Measurements from ENCODE around the gene METTL16.

The METTL16 gene

DNA sequence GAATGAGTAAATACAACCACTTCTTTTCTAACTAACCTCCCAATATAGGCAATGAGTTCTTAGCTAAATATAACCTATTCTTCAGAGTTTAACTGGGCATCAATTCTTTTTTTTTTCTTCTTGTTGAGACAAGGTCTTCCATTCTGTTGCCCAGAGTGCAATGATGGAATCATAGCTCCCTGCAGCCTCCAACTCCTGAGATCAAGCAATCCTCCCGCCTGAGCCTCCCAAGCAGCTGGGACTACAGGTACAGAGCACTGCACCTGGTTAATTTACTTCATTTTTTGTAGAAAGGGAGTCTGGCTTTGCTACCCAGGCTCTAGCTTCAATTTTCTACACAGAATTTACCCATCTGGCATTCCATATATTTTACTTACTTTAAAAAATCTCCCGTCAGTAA is 1.1 kb downstream of the METTL16 start:
- no peak for TF ChIP-seq TEAD4 (IDR thresholded peaks at IDR 0.05)

DNA sequence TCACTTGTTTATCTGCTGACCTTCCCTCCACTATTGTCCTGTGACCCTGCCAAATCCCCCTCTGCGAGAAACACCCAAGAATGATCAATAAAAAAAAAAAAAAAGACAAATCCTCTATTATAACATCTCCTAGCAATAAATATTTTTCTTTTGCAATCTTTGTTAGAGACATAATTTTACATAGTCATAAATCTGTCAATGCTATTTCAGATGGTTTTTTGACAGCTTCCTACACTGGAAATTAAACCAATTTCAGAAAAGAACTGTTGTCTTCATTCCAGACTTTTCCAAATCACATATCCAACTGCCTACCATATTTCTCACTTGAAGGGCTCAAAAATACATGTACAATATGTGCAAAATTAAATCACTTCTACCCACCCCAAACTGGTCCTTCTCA is 3.7 kb downstream of the METTL16 start:
- no peak for TF ChIP-seq EGR1 (IDR thresholded peaks at IDR 0.05)
- TF ChIP-seq, protein P1, sequence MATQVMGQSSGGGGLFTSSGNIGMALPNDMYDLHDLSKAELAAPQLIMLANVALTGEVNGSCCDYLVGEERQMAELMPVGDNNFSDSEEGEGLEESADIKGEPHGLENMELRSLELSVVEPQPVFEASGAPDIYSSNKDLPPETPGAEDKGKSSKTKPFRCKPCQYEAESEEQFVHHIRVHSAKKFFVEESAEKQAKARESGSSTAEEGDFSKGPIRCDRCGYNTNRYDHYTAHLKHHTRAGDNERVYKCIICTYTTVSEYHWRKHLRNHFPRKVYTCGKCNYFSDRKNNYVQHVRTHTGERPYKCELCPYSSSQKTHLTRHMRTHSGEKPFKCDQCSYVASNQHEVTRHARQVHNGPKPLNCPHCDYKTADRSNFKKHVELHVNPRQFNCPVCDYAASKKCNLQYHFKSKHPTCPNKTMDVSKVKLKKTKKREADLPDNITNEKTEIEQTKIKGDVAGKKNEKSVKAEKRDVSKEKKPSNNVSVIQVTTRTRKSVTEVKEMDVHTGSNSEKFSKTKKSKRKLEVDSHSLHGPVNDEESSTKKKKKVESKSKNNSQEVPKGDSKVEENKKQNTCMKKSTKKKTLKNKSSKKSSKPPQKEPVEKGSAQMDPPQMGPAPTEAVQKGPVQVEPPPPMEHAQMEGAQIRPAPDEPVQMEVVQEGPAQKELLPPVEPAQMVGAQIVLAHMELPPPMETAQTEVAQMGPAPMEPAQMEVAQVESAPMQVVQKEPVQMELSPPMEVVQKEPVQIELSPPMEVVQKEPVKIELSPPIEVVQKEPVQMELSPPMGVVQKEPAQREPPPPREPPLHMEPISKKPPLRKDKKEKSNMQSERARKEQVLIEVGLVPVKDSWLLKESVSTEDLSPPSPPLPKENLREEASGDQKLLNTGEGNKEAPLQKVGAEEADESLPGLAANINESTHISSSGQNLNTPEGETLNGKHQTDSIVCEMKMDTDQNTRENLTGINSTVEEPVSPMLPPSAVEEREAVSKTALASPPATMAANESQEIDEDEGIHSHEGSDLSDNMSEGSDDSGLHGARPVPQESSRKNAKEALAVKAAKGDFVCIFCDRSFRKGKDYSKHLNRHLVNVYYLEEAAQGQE (IDR thresholded peaks at IDR 0.05; ENCODE audit: low read depth), result no peak
- TF ChIP-seq TAF1 (IDR thresholded peaks at IDR 0.05; ENCODE audit: low read depth), result no peak
- TF ChIP-seq, protein P2, sequence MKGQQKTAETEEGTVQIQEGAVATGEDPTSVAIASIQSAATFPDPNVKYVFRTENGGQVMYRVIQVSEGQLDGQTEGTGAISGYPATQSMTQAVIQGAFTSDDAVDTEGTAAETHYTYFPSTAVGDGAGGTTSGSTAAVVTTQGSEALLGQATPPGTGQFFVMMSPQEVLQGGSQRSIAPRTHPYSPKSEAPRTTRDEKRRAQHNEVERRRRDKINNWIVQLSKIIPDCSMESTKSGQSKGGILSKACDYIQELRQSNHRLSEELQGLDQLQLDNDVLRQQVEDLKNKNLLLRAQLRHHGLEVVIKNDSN (IDR thresholded peaks at IDR 0.05), result no peak
- no peak for TF ChIP-seq RAD21 (IDR thresholded peaks at IDR 0.05; ENCODE audit: low read depth)
- no peak for TF ChIP-seq TCF12 (IDR thresholded peaks at IDR 0.05; ENCODE audit: low read depth)
- no peak for TF ChIP-seq EP300 (IDR thresholded peaks at IDR 0.05; ENCODE audit: borderline replicate concordance)
- no peak for TF ChIP-seq NFIC (IDR thresholded peaks at IDR 0.05)
- TF ChIP-seq CEBPB (IDR thresholded peaks at IDR 0.05), result no peak
- TF ChIP-seq ZBTB7A (IDR thresholded peaks at IDR 0.05; ENCODE audit: low read depth), result no peak
- TF ChIP-seq, protein P3, sequence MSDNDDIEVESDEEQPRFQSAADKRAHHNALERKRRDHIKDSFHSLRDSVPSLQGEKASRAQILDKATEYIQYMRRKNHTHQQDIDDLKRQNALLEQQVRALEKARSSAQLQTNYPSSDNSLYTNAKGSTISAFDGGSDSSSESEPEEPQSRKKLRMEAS (IDR thresholded peaks at IDR 0.05), result no peak
- TF ChIP-seq FOXM1 (IDR thresholded peaks at IDR 0.05; ENCODE audit: borderline replicate concordance, low read depth), result no peak
- no peak for TF ChIP-seq TEAD4 (IDR thresholded peaks at IDR 0.05)

DNA sequence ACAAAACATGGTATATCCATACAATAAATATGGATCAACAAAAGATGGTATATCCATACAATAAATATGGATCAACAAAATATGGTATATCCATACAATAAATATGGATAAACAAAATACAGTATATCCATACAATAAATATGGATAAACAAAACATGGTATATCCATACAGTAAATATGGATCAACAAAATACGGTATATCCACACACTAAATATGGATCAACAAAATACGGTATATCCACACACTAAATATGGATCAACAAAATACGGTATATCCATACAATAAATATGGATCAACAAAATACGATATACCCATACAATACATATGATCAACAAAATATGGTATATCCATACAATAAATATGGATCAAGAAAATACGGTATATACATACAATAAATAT is 8.1 kb downstream of the METTL16 start:
- TF ChIP-seq CEBPB (IDR thresholded peaks at IDR 0.05), result no peak
- TF ChIP-seq TEAD4 (IDR thresholded peaks at IDR 0.05), result no peak
- no peak for TF ChIP-seq CREB1 (IDR thresholded peaks at IDR 0.05; ENCODE audit: low read depth)
- TF ChIP-seq, protein P1 (IDR thresholded peaks at IDR 0.05; ENCODE audit: low read depth), result no peak
- no peak for TF ChIP-seq FOXM1 (IDR thresholded peaks at IDR 0.05; ENCODE audit: borderline replicate concordance, low read depth)
- no peak for TF ChIP-seq YY1 (IDR thresholded peaks at IDR 0.05; ENCODE audit: low read depth)
- TF ChIP-seq, protein P3 (IDR thresholded peaks at IDR 0.05), result no peak
- no peak for TF ChIP-seq TAF1 (IDR thresholded peaks at IDR 0.05; ENCODE audit: low read depth)
- TF ChIP-seq, protein P2 (IDR thresholded peaks at IDR 0.05), result no peak
- no peak for TF ChIP-seq EGR1 (IDR thresholded peaks at IDR 0.05)
- no peak for TF ChIP-seq TCF12 (IDR thresholded peaks at IDR 0.05; ENCODE audit: low read depth)
- TF ChIP-seq NFIC (IDR thresholded peaks at IDR 0.05), result no peak
- no peak for TF ChIP-seq ZBTB7A (IDR thresholded peaks at IDR 0.05; ENCODE audit: low read depth)
- TF ChIP-seq RAD21 (IDR thresholded peaks at IDR 0.05; ENCODE audit: low read depth), result no peak

DNA sequence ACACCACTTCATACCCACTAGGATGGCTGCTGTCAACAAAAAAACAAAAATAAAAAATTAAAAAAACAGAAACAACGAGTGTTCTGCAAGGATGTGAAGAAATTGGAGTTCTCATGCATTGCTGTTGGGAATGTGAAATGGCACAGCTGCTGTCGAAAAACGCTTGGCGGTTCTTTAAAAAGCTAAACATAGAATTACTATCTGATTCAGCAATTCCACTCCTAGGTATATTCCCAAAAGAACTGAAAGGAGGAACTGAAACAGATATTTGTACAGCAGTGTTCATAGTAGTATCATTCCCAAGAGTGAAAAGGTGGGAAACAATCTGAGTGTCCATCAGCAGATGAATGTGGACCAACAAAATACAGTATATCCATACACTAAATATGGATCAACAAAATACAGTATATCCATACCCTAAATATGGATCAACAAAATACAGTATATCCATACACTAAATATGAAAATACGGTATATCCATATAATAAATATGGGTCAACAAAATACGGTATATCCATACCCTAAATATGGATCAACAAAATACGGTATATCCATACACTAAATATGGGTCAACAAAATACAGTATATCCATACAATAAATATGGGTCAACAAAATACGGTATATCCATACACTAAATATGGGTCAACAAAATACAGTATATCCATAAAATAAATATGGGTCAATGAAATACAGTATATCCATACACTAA is 8.7 kb downstream of the METTL16 start:
- TF ChIP-seq TAF1 (IDR thresholded peaks at IDR 0.05; ENCODE audit: low read depth) (no peak), CEBPB (IDR thresholded peaks at IDR 0.05) (no peak), ZBTB7A (IDR thresholded peaks at IDR 0.05; ENCODE audit: low read depth) (no peak), YY1 (IDR thresholded peaks at IDR 0.05; ENCODE audit: low read depth) (no peak), EGR1 (IDR thresholded peaks at IDR 0.05) (no peak), TEAD4 (IDR thresholded peaks at IDR 0.05) (no peak), RAD21 (IDR thresholded peaks at IDR 0.05; ENCODE audit: low read depth) (no peak), TCF12 (IDR thresholded peaks at IDR 0.05; ENCODE audit: low read depth) (no peak), NFIC (IDR thresholded peaks at IDR 0.05) (no peak), EP300 (IDR thresholded peaks at IDR 0.05; ENCODE audit: borderline replicate concordance) (no peak), FOXM1 (IDR thresholded peaks at IDR 0.05; ENCODE audit: borderline replicate concordance, low read depth) (no peak), CREB1 (IDR thresholded peaks at IDR 0.05; ENCODE audit: low read depth) (no peak)
- TF ChIP-seq, protein P1 (IDR thresholded peaks at IDR 0.05; ENCODE audit: low read depth), result no peak
- TF ChIP-seq, protein P3 (IDR thresholded peaks at IDR 0.05), result no peak
- TF ChIP-seq, protein P2 (IDR thresholded peaks at IDR 0.05), result no peak
